Measurements from ENCODE around the gene TRAFD1.

DNA sequence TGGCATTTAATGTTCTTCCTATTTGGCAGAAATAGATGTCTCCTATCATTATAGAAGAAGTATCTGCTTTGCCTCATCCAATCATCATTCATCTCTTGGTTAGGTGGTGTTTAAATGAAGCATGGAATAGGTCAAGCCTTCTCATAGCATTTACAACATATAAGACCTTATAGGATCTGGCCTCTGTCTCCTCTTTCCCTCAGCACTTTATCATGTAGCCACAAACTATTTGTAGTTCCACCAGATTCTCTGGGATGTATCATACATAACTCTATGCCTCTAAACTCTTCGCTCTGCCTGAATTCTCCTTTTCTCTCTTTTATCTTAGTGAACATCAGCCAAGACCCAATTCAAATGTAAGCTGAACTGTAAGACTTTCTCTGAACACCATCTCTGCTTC, 37.5 kb upstream of the TRAFD1 start:
- TF ChIP-seq FOXP2 (optimal IDR thresholded peaks at IDR 0.05; ENCODE audit: control extremely low read depth, extremely low read length, insufficient read depth) (no peak), EZH2 (IDR thresholded peaks at IDR 0.05) (no peak)
